Kidney epithelial cell (primary cell): ENCODE results near the gene HS3ST1. TPM values are rescaled to one million over a fixed set of nuclear protein-coding genes. Genes with fewer than 3 reads are reported as not detected.

Experiments
- DNase-seq: peaks from one replicate; pipeline ENCODE4 v3.0.0-alpha.2; 2010; ENCODE audit warnings: low read depth
- H3K27me3 ChIP-seq: 2 replicates; pipeline ENCODE4 v1.6.0; 2011; ENCODE audit warnings: low read length; ENCODE audit not compliant: control insufficient read depth, insufficient read depth
- H3K36me3 ChIP-seq: 2 replicates; pipeline ENCODE4 v1.5.1; 2011; ENCODE audit warnings: low read length; ENCODE audit not compliant: control insufficient read depth, insufficient read depth
- H3K4me3 ChIP-seq: 2 replicates; pipeline ENCODE4 v1.5.1; 2011; ENCODE audit warnings: low read depth, mild to moderate bottlenecking, control low read depth, low read length
- CTCF ChIP-seq: IDR thresholded peaks from 2 replicates; pipeline ENCODE4 v1.5.1; 2011; ENCODE audit warnings: mild to moderate bottlenecking, moderate library complexity, low read length, control low read depth, inconsistent platforms; ENCODE audit not compliant: insufficient read depth, poor library complexity, severe bottlenecking
- total RNA-seq: library from RNA; depleted of rRNA; stranded (reverse); fragments of >200 nt; gene quantifications from 2 replicates; pipeline ENCODE4 v1.2.3, GENCODE V29; 2015

The HS3ST1 gene
- total RNA-seq, 1 donor from 2014 or later, result 2.4 TPM

GRCh38 chr4:11426731-11427120, 2.0 kb downstream of the HS3ST1 start:
- DNase-seq, result no peak
- no peak for TF ChIP-seq CTCF
- H3K36me3 ChIP-seq, result no peaks in the 10 kb centered on the region
- peaks cover 4% of the 10 kb centered on the region for H3K27me3 ChIP-seq
- peak overlapping the region; percentile 49 for H3K4me3 ChIP-seq

- TF ChIP-seq CTCF, result no peak
- DNase-seq, result no peak
- peaks cover 4% of the 10 kb centered on the region for H3K27me3 ChIP-seq
- no peak overlapping the region for H3K4me3 ChIP-seq
- H3K36me3 ChIP-seq, result no peaks in the 10 kb centered on the region
Measured at GRCh38 chr4:11426003-11426402, 2.7 kb downstream of the HS3ST1 start.

- Histone ChIP-seq H3K36me3 (no peaks in the 10 kb centered on the region), H3K4me3 (no peak overlapping the region), H3K27me3 (peaks cover 4% of the 10 kb centered on the region)
- TF ChIP-seq CTCF, result no peak
- no peak for DNase-seq
Measured at GRCh38 chr4:11424856-11425255, 3.8 kb downstream of the HS3ST1 start.

GRCh38 chr4:11424000-11424399, 4.7 kb downstream of the HS3ST1 start:
- TF ChIP-seq CTCF, result peak; percentile 45
- Histone ChIP-seq H3K4me3 (no peak overlapping the region), H3K27me3 (peaks cover 4% of the 10 kb centered on the region), H3K36me3 (no peaks in the 10 kb centered on the region)
- no peak for DNase-seq

- no peak for TF ChIP-seq CTCF
- DNase-seq, result no peak
- H3K27me3 ChIP-seq, result peaks cover 4% of the 10 kb centered on the region
- H3K36me3 ChIP-seq, result no peaks in the 10 kb centered on the region
- no peak overlapping the region for H3K4me3 ChIP-seq
Measured at GRCh38 chr4:11423465-11423864, 5.2 kb downstream of the HS3ST1 start.

- no peak for TF ChIP-seq CTCF
- no peaks in the 10 kb centered on the region for H3K27me3 ChIP-seq
- DNase-seq, result no peak
- H3K36me3 ChIP-seq, result no peaks in the 10 kb centered on the region
- H3K4me3 ChIP-seq, result no peak overlapping the region
Measured at GRCh38 chr4:11421116-11421515, 7.6 kb downstream of the HS3ST1 start.
